Activated naive CD8-positive, alpha-beta T cell (primary cell): ENCODE measurements around the gene SETD1B.
"Not testable (repeated sequence)": the region's sequence is repeated elsewhere in the genome, so short reads cannot be mapped to it uniquely, and the experiment has no call there.

Experiments used
- H3K27ac Mint-ChIP-seq: one replicate; pipeline ENCODE4 v1.8.0; 2021; ENCODE audit warnings: mixed read lengths
- H3K27me3 Mint-ChIP-seq: one replicate; pipeline ENCODE4 v1.8.0; 2021; ENCODE audit warnings: mixed read lengths
- H3K36me3 Mint-ChIP-seq: one replicate; pipeline ENCODE4 v1.8.0; 2021; ENCODE audit warnings: mixed read lengths
- H3K4me1 Mint-ChIP-seq: one replicate; pipeline ENCODE4 v1.8.0; 2021; ENCODE audit warnings: low read depth, mixed read lengths
- H3K4me3 Mint-ChIP-seq: one replicate; pipeline ENCODE4 v1.8.0; 2021; ENCODE audit warnings: mild to moderate bottlenecking, mixed read lengths
- H3K9me3 Mint-ChIP-seq: one replicate; pipeline ENCODE4 v1.8.0; 2021; ENCODE audit warnings: low read depth, mixed read lengths

The SETD1B gene

GRCh38 chr12:121788176-121788818 is 15.5 kb upstream of the SETD1B start:
- H3K36me3 Mint-ChIP-seq = peaks cover 8% of the 10 kb centered on the region
- no peaks in the 10 kb centered on the region for H3K27me3 Mint-ChIP-seq
- no peaks in the 10 kb centered on the region for H3K9me3 Mint-ChIP-seq
- H3K4me3 Mint-ChIP-seq = peak overlapping the region; percentile 93
- H3K27ac Mint-ChIP-seq = peak overlapping the region; percentile 99
- H3K4me1 Mint-ChIP-seq = peaks cover 79% of the 10 kb centered on the region

DNA sequence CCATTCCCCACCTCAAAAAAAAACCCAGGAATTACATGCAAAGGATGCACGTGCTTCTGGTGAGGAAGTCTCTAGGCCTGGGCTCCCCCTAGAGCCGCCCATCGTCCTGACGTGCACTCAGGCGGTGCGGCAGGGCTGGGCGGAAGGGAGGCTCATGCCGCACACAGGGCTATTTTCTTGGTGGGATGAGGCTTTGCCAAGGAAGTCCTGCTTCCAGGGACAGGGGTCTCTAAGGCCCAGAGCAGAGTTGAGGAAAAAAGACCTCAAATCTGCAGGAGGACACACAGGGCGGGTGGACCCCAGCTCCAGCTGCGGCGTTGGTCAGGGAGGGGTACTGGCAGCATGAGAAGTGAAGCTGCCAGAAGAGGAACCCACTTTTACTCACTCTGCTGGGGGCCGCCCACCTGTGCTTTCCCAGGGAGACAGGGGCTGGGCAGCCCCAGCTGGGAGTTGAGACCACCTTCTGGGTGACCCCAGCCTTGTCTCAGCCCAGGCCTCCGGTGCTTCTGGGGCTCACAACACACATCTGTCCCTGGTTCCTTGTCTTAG is 14.5 kb upstream of the SETD1B start:
- Mint-ChIP-seq H3K36me3 (peaks cover 8% of the 10 kb centered on the region), H3K9me3 (no peaks in the 10 kb centered on the region), H3K27me3 (no peaks in the 10 kb centered on the region), H3K4me3 (peak overlapping the region; percentile 93), H3K27ac (peak overlapping the region; percentile 99), H3K4me1 (peaks cover 72% of the 10 kb centered on the region)

DNA sequence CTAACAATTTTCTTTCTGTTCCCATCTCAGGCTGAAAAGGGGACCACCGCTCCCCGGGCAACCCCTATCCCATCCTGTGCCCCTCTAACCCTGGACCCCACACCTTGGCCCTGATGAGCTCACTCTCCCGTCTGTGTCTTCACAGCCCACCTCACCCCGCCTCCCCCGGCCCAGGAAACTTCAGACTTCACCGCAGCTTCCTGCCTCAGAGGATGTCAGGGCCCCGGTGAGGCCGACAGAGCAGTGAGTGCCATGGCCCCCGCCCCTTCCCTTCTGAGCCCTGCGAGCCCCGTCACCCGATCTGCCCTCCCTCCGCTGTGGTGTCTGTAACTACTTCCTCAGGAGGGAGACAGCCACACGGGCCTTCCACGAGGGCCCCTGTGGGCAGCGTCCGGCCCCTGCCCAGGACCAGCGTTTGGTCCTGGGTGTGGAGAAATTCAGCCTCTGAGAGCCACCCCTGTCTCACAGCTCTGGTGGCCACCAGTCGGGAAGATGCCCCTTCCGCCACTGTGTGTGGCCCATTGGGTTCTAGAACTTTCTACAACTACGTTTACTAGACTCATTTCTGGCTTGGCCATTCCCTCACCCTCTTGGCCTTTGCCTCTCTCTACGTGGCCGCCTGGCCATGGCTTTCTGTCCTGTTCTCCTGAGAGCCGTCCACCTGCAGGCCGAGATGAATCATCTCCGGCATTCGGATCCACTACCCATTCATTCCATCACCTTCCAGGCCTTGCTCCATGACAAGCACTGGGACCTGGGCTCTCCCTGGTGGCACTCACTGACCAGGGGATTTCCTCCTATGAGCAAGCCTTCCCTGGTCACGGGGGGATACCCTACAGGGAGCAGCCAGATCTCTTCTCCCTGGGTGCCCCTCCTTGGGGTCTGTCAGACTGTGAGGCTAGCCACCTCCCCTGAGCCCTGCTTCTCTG is 13.7 kb upstream of the SETD1B start:
- H3K9me3 Mint-ChIP-seq = no peaks in the 10 kb centered on the region
- no peaks in the 10 kb centered on the region for H3K27me3 Mint-ChIP-seq
- peak overlapping the region; percentile 99 for H3K27ac Mint-ChIP-seq
- peaks cover 72% of the 10 kb centered on the region for H3K4me1 Mint-ChIP-seq
- peak overlapping the region; percentile 93 for H3K4me3 Mint-ChIP-seq
- H3K36me3 Mint-ChIP-seq = peaks cover 3% of the 10 kb centered on the region

DNA sequence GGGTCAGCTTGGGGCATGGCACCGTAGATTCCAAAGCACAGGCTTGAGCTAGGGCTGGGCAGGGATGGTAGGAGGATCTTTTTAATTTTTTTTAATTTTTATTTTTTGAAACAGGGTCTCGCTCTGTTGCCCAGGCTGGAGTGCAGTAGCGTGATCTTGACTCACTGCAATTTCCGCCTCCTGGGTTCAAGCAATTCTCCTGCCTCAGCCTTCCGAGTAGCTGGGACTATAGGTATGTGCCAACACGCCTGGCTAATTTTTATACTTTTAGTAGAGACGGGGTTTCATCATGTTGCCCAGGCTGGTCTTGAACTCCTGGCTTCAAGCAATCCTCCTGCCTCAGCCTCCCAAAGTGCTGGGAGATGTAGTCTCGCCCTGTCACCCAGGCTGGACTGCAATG is 13.0 kb upstream of the SETD1B start:
- H3K9me3 Mint-ChIP-seq, H3K36me3 Mint-ChIP-seq, H3K27me3 Mint-ChIP-seq: not testable (repeated sequence)
- peaks cover 73% of the 10 kb centered on the region for H3K4me1 Mint-ChIP-seq
- H3K27ac Mint-ChIP-seq = peak overlapping the region; percentile 99
- peak overlapping the region; percentile 93 for H3K4me3 Mint-ChIP-seq

- Mint-ChIP-seq H3K4me1 (peaks cover 67% of the 10 kb centered on the region), H3K36me3 (peaks cover 4% of the 10 kb centered on the region), H3K9me3 (no peaks in the 10 kb centered on the region), H3K27me3 (no peaks in the 10 kb centered on the region), H3K27ac (peak overlapping the region; percentile 99), H3K4me3 (peak overlapping the region; percentile 93)
Measured at GRCh38 chr12:121791671-121792551, 11.9 kb upstream of the SETD1B start.

DNA sequence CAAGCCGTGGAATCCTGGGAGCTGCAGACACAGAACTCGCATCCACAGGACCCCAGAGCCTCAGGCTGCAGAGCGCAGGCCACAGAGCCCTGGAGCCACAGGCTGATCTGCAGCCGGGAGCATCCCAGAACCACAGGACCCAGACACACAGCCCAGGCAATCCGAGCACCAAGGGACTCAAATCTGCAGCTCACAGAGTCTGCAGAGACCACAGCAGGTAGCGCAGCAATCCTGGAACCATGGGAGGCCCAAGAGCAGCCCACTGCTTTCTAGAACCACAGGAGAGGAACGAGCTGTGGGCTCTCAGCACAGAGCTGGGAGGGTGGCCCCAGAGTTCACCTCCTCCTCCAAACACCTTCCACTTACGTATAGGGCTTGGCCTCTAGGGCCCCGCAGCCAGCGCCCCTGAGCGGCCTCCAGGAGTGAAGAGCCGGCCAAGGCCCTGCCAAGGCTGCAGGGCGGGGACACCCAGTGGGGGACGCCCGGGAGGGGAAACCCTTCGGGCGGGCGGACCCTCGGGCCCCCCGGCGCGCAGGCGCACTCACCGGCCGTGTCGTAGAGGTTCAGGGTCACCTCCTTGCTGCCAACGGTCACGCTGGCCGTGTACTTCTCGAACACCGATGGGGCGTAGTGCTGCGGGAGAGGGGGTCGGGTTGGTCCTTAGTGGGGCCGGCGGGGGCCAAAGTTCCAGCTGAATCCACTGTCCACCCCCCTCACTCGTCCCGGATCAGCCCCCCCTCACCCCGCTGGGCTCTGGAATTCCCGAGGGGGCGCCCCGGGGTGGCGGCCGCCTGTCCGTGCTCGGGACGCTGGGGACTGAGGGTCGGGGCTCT is 11.0 kb upstream of the SETD1B start:
- Mint-ChIP-seq H3K36me3 (peaks cover 2% of the 10 kb centered on the region), H3K4me3 (peak overlapping the region; percentile 93), H3K27me3 (no peaks in the 10 kb centered on the region), H3K9me3 (no peaks in the 10 kb centered on the region), H3K4me1 (peaks cover 65% of the 10 kb centered on the region), H3K27ac (peak overlapping the region; percentile 99)

DNA sequence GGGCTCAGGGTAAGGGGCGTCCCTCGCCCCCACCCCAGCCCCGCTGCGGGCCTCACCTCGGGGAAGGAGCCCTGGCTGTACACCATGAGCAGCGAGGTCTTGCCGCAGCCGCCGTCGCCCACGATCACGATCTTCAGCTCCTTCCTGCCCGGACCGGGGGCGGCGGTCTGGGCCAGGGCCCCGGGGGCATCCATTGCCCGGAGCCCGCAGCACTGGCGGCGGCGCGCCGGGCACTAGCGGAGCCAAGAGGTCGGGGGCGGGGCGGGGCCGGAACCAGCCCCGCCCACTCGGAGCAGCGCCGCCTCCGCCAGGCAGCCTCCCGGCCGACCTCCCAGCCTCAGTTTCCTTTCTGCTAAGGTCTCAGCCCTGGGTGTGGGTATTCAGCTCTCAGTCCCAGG is 10.4 kb upstream of the SETD1B start, which contains the start of gene RHOF:
TSS of gene RHOF (minus strand) at position 249 of the 398 bp plus-strand sequence. CDS start at position 194, 55 bp downstream.
- peaks cover 64% of the 10 kb centered on the region for H3K4me1 Mint-ChIP-seq
- H3K4me3 Mint-ChIP-seq = peak within 1 kb of the TSS; percentile 93
- no peaks in the 10 kb centered on the region for H3K27me3 Mint-ChIP-seq
- peak within 1 kb of the TSS; percentile 99 for H3K27ac Mint-ChIP-seq
- peaks cover 2% of the 10 kb centered on the region for H3K36me3 Mint-ChIP-seq
- H3K9me3 Mint-ChIP-seq = no peaks in the 10 kb centered on the region

DNA sequence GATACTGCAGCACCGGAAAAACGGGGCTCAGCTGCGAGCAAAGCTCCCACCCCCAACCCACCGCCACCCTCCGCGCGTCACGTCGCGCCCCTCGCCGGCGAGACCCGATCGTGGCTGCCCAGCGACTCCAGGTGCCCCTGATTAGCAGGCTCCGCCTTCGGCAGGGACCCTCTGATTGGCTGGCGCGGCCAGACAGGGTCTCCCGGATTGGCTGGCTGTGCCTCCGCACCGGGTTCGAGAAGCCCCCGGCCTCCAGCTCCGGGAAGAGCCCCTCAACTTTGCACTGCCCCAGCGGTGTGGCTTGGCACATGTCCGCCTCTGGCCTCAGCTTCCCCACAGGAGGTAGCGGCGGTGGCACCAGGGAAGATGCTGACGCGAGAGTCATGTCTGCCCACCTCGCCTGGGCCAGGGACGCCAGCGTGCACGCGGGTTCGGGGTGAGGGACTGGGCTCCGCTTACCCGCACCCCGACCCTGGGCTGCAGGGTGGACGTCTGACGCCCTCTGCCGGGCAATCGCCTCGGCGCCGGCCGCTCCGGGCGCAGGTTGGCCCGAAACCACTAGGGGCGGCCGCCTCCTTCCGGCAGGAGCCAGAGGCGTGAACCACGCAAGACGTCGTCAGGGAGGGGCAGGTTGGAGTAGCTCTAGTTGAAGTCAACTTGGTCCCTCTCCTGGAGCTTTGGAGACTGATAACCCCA is 9.8 kb upstream of the SETD1B start:
- no peaks in the 10 kb centered on the region for H3K27me3 Mint-ChIP-seq
- H3K4me1 Mint-ChIP-seq = peaks cover 64% of the 10 kb centered on the region
- peaks cover 2% of the 10 kb centered on the region for H3K36me3 Mint-ChIP-seq
- no peaks in the 10 kb centered on the region for H3K9me3 Mint-ChIP-seq
- peak overlapping the region; percentile 91 for H3K27ac Mint-ChIP-seq
- peak overlapping the region; percentile 84 for H3K4me3 Mint-ChIP-seq

DNA sequence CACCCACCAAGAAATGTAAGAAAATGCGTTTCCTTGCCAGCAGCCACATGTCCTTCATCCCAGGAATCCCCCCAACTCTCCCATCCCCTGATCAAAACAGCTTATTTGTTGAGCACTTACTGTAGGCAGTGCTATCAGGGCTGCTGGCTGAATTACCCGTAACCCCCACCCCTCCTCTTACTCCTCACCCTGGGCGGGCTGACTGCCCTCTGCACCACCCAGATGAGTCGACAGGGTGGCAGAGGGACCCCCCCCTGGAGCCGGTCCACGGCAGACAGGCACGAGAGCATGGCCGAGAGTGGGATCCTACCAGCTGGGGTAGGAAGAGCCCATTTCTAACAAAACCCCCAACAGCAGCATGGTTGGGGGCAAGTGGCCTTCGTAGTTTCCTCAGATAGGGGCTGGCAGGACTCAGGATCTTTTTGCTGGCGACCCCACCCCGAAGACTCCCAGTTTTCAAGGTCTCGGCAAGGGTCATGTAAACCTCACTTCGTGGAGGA is 9.2 kb upstream of the SETD1B start:
- H3K36me3 Mint-ChIP-seq = peaks cover 2% of the 10 kb centered on the region
- peak overlapping the region; percentile 91 for H3K27ac Mint-ChIP-seq
- peaks cover 65% of the 10 kb centered on the region for H3K4me1 Mint-ChIP-seq
- no peaks in the 10 kb centered on the region for H3K27me3 Mint-ChIP-seq
- peak overlapping the region; percentile 84 for H3K4me3 Mint-ChIP-seq
- H3K9me3 Mint-ChIP-seq = no peaks in the 10 kb centered on the region

GRCh38 chr12:121795034-121795968 is 8.5 kb upstream of the SETD1B start:
- peak overlapping the region; percentile 84 for H3K4me3 Mint-ChIP-seq
- H3K27ac Mint-ChIP-seq = peak overlapping the region; percentile 91
- peaks cover 58% of the 10 kb centered on the region for H3K4me1 Mint-ChIP-seq
- H3K9me3 Mint-ChIP-seq = no peaks in the 10 kb centered on the region
- no peaks in the 10 kb centered on the region for H3K27me3 Mint-ChIP-seq
- peaks cover 2% of the 10 kb centered on the region for H3K36me3 Mint-ChIP-seq

DNA sequence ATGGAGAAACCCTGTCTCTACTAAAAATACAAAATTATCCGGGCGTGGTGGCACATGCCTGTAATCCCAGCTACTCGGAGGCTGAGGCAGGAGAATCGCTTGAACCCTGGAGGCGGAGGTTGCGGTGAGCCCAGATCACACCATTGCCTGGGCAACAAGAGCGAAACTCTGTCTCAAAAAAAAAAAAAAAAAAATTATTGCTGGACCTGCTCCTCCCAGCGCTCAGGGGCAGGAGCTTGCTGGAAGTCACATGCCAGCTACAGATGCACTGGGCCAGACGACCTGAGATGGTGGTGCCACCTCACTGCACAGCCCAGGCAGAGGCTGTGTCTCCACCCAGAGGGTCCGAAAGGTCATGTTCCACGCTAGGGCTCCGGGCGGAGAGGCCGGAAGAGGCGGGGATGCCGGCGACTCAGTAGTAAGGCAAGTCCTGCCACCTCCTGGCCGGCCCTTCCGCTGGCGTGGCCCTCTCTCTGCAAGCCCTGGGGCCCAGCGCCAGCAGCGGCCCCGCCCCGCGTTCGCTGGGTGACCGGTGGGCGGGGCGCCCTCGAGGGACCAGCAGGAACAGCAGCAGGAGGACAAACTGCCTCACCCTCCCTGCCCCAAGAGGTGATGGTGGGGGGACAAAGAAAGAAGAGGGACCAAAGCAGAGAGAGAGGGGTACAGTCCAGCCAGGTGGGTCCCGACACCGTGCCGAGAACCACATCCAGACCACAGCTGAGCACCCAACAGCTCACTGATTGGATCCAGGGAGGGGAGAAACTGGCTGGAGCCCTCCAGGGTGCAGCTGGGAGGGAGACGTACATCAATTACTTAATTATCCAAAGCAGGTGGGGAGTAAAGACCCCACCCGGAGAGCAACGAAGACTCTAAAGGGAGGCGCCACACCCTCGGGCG is 6.7 kb upstream of the SETD1B start:
- H3K27ac Mint-ChIP-seq = peak overlapping the region; percentile 70
- H3K9me3 Mint-ChIP-seq = no peaks in the 10 kb centered on the region
- H3K36me3 Mint-ChIP-seq = peaks cover 2% of the 10 kb centered on the region
- H3K4me1 Mint-ChIP-seq = peaks cover 50% of the 10 kb centered on the region
- H3K27me3 Mint-ChIP-seq = no peaks in the 10 kb centered on the region
- peak overlapping the region; percentile 76 for H3K4me3 Mint-ChIP-seq
